ENCODE data around the gene ABHD13.

The ABHD13 gene

DNA sequence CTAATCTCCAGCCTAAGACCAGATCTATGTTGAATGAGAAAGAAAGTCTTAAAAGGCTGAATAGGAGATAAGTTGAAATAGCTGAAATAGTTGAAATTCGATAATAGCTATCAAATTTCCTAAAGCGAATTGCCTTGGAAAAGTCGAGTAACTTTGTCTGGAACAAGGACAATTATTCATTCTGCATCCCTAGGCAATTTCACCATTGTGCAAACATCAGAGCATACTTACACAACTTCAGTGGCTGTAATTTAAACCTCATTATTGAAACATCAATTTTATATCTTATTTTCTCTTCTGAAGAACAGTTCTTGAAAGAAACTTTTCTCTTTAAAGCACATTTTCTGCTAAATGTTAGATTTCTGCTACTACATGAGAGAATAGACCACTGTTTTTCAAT is 64.9 kb downstream of the ABHD13 start:
- no peak for DNase-seq (ENCODE audit: low read depth in 2 of 2)

Measured in stimulated activated CD8-positive, alpha-beta memory T cell treated with anti-CD3 and anti-CD28 coated beads, Interleukin-7, amount 100 ng/mL, for 4 hours (primary cell).